GM18508 (cell line): ENCODE measurements around the gene ERBB4.

Experiments
- ATAC-seq: cut with Tn5 transposase; IDR thresholded peaks from one replicate; pipeline ENCODE4 v1.9.1; 2021; ENCODE audit warnings: moderate number of reproducible peaks; ENCODE audit not compliant: insufficient read depth, unreplicated experiment

Gene ERBB4

DNA sequence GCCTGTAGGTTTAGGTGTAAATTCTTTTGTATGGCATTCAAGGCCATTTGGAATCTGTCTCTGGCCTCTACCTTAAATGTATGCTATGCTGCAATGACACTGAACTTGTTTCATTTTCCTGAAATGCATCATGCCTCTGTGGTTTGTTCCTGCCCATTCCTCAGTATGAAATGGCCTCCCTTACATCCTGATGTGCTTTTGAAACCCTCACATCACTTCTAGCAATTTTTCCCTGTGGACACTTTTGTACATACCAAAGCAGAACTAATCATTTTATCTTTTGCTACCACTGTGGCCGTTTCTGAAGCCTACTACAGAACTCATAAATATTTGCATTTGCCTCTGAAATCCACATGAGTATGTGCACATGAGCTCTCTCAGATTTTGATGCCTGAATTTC is 557.2 kb downstream of the ERBB4 start:
- ATAC-seq, result no peak

DNA sequence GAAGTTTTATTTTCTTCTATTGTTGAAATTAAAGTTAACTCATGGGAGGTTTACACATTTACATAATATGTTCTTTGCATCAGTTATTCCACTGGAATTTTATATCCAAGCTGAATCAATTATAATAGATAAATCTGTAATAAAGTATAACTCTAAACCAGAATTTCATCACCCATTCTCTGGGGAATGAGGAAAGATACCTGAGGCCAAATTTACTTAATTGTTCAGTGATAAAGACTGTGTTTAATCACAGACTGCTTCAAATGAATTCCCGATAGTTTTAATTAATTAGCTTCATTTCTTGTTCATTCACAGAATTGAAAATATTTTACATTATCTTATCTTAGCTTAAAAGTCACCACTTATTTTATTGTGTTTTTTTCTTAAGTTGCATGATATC is 562.5 kb downstream of the ERBB4 start:
- no peak for ATAC-seq

DNA sequence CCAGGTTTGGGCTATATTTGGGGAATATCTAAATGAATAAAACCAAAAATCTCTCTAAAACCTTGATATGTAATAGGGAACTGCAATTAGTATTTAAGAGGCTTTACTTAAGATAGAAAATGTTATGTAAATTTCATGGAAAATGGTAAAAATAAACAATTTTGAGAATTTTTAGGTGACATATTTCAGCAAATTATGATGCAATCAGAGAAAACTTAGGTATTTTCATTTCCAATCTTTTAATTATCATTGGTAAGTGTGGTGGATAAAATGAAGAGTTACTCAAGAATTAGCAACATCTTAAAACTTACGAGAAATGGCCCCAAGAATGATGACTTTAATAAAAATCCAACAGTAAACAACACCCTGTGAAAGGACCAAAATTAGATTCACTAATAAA is 571.4 kb downstream of the ERBB4 start:
- ATAC-seq, result no peak

DNA sequence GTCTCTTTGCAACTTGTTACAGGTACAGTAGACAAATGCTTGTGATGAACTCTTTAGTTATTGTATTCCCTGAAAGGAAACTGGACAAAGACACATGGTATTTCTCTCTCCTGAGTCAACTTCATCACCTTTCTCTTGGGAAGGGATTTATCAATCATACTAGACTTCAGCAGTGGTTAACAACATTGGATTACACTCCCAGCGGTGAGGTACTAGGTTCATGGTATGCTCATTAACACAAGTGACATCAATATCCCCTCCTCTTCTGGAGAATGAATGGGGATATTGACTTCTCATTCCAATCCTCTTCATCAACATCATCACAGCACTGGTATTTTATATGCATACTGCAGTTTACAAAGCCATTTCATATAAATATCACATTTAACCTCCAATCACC is 574.6 kb downstream of the ERBB4 start:
- no peak for ATAC-seq

DNA sequence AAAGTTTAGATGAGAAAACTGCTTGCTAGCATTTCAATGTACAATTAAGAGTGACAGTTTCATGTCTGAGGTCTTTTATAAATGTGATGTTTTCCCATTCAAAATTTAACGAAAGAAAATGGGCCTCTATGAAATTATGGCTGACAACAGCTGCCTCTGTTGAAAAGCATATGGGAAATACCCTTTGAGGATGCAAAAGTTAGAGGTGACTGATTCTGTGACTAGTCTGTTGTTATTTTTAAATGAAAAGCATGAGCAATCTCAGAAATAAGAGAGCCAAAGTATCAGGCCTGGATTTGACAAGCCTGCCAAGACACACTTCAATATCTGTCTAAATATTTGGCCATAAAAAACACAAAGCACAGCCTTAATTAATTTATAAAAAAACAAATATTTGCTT is 580.8 kb downstream of the ERBB4 start:
- peak; percentile 95 for ATAC-seq

DNA sequence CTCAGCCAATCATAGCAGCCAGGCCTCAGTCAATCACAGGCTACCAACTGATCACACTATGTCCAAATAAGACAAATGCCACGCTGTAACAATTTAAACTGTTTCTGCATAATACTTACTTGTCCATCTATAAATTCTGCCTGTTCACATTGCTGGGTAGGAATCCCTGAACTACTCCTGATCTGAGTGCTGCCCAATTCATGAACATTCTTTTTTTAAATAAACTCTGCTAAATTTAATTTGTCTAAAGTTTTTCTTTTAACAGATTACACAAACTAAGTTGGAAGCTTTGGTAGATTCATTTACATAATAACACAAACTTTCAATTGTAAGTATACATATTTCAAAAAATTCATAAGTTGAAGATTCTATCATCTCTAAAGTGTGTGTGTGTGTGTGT is 583.0 kb downstream of the ERBB4 start:
- ATAC-seq, result no peak

DNA sequence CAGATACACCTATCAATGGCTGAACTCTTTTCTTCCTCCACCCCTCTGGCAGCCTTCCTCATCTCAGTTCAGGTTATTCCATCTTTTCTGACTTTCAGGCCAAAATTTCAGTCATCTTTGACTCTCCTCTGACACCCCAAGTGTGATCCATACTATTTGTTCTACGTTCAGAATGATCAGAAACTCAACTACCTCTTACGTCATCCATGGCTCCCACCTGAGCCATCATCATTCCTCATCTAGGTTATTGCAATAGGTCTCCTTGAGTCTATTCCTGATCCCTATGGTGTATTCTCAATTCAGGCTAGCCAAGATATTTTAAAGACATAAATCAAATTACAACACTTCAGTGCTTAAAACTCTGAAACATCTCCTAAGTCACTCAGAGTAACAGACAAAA is 589.7 kb downstream of the ERBB4 start:
- ATAC-seq, result no peak

DNA sequence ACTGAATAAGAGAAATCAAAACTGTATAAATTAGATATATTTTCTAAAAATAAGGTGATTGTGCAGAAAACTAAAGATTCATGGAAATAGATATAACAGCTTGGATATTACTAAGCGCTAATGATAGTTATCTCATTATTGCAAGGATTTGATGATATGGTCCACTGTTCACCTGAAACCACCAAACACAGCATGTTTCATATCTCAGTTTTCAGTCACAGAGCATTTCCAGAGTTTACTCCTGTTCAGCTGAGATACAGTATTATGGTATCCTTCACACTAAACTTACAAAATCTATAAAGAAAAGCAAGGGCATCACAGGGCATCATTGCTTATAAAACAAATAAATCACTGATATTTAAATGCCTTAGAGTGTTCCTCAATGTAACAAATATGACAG is 591.6 kb downstream of the ERBB4 start:
- ATAC-seq, result no peak

DNA sequence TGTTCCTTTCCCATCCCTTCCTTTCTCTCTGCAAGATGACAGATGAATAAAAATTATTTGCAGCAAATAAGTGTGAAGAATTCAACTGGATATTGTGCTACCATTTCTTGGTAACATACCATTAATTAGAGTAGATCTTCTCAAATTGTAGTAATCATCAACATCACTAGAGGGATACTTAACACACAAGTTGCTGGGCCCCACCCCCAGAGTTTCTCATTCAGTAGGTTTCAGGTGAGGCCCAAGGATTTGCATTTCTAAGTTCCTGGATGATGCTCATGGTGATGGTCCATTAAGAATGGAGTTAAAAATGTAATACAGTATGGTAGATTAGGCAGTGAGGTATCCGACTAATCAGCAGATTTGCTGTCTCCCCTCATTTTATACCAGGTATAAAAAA is 594.0 kb downstream of the ERBB4 start:
- no peak for ATAC-seq

DNA sequence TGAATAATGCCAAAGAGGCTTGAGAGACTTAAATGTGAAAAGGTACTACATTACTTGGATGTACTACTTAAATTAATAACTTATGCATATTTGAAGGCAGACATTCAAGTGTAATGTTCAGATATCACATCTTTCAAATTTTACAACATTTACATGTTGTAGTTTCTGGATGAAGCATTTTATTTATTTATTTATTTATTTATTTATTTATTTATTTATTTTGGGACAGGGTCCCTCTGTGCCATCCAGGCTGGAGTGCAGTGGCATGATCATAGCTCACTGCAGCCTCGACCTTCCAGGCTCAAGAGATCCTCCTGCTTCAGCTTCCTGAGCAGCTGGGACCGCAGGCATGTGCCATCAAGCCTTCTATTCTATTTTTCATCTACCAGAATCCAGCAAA is 596.4 kb downstream of the ERBB4 start:
- ATAC-seq, result no peak

DNA sequence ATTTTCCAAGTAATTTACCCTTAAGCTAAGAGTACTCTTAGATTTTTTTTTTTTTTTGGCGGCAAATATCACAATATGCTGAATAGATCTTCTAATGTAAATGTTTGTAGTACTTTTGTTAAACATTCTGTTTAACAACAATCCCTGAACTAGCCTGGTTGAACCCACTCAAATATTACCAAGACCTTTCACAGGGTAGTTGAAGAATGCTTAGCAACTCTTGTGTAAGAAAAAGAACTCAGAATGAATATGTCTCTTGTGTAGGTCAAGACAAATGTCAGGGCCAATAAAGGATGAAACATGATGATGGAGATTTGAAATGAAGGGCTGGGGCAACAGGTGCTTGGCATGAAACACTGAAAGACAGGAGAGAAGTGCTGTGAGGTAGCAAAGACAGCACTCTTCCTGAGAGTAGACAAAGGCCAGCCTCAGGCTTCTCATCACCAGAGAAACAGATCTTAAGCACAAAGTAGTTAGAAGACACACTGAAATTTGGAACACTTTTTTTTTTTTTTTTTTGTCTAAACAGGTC is 597.3 kb downstream of the ERBB4 start:
- ATAC-seq, result no peak

DNA sequence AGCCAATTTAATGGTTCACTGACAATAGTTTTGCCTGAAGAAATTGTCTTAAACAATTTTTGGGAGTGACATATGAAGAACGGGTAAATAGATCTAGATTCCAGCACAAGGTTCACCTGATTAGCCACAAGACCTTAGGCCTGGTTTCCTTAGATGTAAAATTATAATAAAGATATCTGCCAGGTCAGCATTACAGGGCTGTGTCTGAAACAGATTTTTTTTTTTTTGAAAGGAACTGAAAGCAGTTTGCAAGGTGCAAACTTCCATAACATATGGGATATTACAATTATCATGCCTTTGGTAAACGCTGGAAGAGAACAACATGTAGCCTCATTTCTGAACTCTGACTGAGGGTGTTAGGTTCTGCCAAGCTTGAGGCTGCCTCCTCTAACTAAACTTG is 599.4 kb downstream of the ERBB4 start:
- ATAC-seq, result no peak

DNA sequence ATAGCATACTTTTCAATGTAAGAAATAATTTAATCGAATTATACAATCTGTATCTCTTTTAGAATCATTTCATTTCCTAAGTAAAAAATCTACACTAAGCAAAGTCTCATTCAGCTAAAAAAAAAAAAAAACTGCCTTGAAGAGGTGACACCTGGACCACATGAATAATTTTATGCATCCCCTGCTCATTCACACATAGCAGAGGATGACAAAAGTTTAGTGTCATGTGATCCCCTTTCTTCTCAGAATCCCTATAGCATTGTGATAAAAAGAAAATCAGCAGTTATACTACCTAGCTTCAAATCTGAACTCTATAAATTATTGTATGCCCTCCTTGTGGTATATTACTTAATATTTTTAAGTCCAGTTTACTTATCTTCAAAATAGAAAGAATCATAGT is 603.8 kb downstream of the ERBB4 start:
- no peak for ATAC-seq

DNA sequence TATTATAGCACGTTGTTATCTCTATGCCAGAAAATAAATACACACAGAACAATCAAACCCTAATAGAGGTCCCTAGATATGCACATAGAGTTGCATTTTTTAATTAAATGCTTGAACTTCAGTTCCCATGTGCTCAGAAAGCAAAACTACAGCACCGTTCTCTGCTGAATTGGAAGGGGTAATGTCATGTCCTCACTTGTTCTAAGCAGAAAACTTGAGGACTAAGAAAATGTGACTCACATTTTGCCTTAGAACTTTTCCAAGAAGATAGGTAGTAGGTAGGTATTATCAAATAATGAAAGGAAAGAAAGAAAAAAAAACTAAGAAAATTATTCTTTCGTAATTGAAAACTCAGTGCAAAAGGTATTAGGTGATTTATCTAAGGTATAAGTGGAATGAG is 607.3 kb downstream of the ERBB4 start:
- ATAC-seq, result no peak

DNA sequence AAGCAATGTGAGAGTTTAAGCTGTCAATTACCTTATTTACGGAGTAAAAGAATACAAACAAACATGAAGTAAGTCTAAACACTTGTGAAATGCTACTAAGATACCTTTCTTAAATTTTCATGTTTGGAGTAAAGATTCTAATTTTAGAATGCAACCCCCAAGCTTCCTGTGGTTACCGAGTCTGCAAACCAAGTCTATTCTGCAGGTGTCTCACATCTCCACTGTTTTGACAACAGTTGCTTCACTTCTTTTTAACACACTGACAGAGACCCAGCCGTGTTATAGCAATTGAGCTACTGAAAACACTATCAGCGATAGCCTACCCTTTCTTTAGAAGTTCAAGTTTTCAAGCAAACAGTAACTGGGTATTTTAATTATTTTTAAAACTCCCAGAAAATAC is 608.3 kb downstream of the ERBB4 start:
- peak; percentile 65 for ATAC-seq

DNA sequence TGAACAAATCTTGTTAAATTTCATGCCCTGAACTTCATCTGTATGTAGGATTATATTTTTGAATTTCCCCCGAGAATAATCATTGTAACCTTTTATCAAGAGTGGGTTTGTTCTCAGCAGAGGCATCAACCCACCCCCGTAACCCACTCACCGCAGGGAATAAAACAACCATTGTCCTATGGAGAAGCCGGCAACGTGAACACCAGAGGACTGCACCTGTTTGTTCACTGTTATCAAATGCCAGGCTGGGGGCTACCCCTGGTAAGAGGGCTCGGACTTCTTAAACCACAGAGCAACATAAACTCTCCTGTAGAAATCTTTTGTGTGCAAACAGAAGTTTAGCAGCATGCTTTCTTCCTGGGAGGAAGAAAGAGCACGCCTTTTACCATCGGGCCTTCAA is 610.4 kb downstream of the ERBB4 start:
- no peak for ATAC-seq

DNA sequence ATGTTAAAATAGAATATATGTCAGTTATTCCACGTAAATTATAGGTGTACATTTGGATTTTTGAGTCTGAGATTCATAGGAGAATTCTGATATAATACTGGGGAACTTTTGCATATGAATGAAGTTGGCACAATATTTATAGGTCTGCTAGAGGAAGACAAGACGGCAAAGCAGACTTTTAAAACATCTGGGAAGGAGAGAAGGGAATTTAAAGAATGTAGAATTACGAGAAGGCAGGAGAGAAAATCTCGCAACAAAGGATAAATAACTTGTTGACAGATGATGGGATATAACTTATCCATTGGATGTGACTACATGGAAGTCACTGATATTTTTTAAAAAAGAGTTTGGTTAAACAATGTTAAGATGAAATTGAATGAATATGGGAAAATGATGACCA is 615.6 kb downstream of the ERBB4 start:
- no peak for ATAC-seq

DNA sequence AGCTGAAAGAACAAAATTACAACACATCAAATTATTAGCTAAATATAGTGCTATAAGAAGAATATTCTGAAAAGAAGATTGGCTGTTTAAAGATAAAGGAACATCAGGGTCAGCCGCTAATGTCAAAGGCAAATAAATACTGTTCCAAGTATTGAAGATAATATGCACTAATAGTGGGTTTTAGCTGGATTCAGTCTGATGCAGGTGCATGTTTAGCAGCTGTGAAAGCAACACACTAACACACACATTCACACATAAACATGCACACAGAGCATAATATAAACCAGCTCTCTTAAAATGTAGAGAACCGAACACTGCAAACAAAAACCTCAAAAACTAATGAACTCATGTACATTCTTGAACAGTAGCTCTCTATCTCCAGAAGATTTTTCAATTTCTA is 634.6 kb downstream of the ERBB4 start:
- no peak for ATAC-seq

DNA sequence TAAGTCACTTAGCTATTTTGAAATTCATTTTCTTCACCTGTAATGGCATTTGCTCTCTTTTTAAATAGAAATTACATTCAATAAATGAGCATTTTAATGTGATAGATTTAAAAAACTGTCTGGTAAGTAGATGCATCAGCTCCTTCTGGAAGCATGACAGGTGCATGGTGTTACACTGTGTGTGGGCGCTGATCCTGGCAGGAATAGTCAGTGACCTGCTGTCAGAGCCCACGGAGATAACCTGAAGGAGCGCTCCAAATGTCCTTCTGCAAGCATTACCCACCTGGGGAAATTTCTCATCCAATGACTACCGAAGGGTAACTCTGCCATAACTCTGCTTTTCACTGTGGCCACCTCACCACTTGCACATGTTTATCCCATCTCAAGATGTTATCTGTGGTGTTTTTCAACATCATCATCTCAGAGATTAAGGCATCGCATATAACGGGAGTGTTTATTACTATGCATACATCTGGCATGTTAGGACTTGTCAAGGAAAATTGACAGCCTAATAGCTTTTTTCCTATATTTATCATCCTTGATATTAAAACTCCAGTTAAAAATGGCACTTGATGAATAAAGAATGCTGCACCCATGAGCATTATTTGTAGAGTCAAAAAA is 637.3 kb downstream of the ERBB4 start:
- ATAC-seq, result no peak

DNA sequence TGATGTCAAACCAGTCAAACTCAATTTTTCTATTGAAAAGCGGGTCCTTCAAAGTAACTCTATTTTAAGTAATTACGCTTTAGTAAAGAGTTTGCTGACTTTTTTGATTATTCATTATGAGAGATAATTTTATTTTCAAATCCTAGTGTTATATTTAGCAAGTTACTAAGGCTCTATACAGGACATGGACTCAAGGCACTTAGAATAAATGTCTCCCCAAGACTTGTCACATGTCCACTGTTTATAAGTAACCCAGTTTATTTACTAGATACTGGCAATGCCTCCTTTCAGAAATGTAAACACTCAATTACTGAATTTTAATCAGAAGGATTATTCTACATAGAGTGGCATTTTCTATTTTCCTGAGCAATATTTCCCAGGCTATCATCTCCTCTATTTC is 638.1 kb downstream of the ERBB4 start:
- no peak for ATAC-seq

DNA sequence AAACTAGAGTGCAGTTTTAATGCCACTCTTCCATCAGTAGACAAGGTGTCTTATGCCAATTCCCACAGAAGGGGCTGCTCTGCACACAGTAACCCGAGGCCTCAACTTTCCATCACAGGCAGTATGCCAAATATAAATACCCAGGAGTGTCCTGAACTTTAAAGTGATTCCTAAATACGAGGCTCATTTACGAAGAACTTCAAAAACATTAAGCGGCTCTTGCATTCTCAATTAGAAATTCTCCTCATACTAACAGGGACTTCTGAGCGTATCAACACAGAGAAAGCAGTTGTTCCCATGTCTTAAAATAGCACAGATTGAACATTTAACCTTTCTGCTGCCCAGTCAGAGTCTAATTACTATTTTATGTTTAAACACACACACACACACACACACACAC is 638.6 kb downstream of the ERBB4 start:
- no peak for ATAC-seq

DNA sequence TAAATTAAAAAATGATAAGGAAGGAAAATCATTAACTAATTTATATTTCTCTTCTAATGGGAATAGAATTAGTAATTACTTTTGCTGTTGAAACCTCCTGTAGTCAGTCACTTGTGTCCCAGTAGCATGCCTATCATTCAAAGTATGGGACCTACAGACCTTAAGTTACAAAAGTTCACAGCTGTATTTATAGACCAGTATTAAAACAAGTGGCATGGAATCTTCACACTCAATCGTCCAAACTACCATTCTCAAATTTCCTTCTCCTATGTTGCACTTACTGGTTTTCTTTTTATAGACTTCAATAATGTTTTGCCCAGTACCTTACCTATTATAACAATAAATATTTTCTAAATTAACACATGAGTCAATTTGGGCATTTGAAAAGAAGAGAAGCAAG is 639.9 kb downstream of the ERBB4 start:
- ATAC-seq, result no peak

DNA sequence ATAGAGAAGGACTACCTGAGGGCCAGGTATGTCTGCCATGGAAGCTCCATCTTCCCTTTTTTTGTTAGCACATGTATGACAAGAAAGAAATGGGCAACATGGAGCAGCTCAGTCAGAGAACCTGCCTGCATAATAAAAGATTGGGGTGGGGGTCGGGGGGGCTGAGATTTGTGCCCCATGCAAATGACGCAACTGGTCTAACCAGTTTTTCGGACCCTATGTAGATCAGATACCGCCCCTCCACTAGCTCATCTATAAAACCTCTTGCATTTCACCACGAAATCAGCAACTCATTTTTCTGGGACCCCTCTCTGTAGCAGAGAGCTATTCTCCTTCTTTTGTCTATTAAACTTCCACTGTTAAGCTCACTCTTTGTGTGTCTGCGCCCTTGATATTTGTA is 657.2 kb downstream of the ERBB4 start:
- no peak for ATAC-seq
